HUES64 (cell line): ENCODE data around the gene CNTROB.

ENCODE experiments used
- H3K27ac ChIP-seq: 2 replicates; pipeline ENCODE4 v1.7.0; 2013; ENCODE audit warnings: low read depth, low read length, inconsistent platforms
- H3K27me3 ChIP-seq: 2 replicates; pipeline ENCODE4 v1.6.1; 2013; ENCODE audit warnings: mild to moderate bottlenecking, low read length; ENCODE audit not compliant: insufficient read depth
- H3K36me3 ChIP-seq: 2 replicates; pipeline ENCODE4 v1.6.1; 2013; ENCODE audit warnings: mild to moderate bottlenecking, low read length; ENCODE audit not compliant: insufficient read depth
- H3K4me1 ChIP-seq: 2 replicates; pipeline ENCODE4 v1.6.1; 2013; ENCODE audit warnings: mild to moderate bottlenecking, low read length, moderate library complexity; ENCODE audit not compliant: insufficient read depth
- H3K4me3 ChIP-seq: 2 replicates; pipeline ENCODE4 v1.5.1; 2013; ENCODE audit warnings: mild to moderate bottlenecking, low read length, moderate library complexity
- H3K9ac ChIP-seq: 2 replicates; pipeline ENCODE4 v1.6.1; 2013; ENCODE audit warnings: mild to moderate bottlenecking, low read depth, low read length
- H3K9me3 ChIP-seq: 2 replicates; pipeline ENCODE4 v1.6.1; 2013; ENCODE audit warnings: low read depth, low read length; ENCODE audit not compliant: insufficient read depth
- WGBS: fragments of 150-250, 120-280 bp; methylation state at CpG from one replicate; pipeline ENCODE4 v1.1.7; 2013; ENCODE audit warnings: missing lambda C conversion rate; 5-methylcytosine and 5-hydroxymethylcytosine counted together

The CNTROB gene

DNA sequence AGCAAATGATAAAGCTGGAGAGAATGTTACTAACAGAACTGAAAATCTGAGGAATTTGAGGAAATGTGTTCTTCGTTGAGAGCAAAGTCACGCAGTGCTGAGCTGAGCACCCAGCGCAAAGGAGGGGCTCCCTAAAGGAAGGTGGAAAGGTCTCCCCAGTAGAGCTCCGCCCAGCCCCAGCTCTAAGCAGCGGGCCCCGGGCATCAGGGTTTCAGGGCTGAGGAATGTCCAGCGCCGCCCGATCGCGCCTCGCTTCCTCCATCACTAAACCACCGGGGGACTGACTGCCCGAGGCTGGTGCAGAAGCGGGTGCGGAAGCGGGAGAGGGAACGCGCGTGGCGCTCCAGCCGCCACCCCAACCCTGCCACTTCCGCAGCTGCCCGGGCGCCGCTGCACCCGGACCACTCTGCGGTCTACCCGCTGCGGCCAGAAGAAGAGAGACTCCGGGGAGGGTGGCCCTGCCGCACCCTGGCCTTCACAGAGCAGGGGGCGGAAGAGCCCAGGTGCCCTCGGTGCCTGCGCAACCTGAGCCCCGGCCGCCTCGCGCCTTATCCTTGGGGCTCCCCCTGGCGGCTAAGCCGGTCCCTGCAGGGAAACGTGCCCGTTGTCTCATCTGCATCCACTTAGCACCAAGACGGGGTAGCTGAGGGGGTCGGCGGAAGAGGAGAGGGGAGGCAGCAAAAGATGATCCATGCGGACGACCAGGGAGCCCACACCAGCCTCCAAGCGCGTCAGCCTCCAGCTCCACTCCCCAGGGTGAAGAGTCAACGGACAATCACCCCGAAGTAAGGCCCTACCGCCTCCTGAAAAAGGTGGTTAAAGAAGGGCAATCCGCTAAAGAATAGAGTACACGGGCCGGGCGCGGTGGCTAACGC is 58.0 kb downstream of the CNTROB start:
- H3K4me3 ChIP-seq, result peak overlapping the region; percentile 61
- no peak overlapping the region for H3K27ac ChIP-seq
- peaks cover 13% of the 10 kb centered on the region for H3K27me3 ChIP-seq
- H3K9me3 ChIP-seq, result no peaks in the 10 kb centered on the region
- 11% methylated on average over 59 of the region's 59 CpGs for WGBS
- H3K9ac ChIP-seq, result peak overlapping the region; percentile 54; the same call in 1 of the 2 replicates
- no peaks in the 10 kb centered on the region for H3K36me3 ChIP-seq
- H3K4me1 ChIP-seq, result no peaks in the 10 kb centered on the region

DNA sequence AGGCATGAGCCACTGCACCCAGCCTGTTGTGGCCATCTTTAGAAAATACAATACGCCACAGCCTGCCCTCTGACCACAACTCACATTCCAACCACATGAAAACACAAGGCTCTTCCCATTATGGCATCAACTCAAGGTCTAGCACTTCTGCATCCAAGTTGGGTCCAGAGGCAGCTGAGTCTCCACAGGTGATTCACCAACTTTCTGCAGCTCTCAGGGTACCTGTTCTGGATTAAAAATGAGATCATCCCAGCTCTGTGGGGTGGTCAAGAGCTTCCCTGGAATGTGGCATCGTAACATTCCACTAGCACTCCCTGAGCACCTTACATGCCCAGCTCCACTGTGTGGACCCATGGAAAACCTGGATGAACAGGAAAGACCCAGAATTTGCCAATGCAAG is 60.5 kb downstream of the CNTROB start:
- no peaks in the 10 kb centered on the region for H3K36me3 ChIP-seq
- no peak overlapping the region for H3K9ac ChIP-seq
- H3K27ac ChIP-seq, result no peak overlapping the region
- WGBS, result 90% methylated on average over 2 of the region's 2 CpGs
- peaks cover 13% of the 10 kb centered on the region for H3K27me3 ChIP-seq
- H3K4me3 ChIP-seq, result no peak overlapping the region
- no peaks in the 10 kb centered on the region for H3K9me3 ChIP-seq
- no peaks in the 10 kb centered on the region for H3K4me1 ChIP-seq

DNA sequence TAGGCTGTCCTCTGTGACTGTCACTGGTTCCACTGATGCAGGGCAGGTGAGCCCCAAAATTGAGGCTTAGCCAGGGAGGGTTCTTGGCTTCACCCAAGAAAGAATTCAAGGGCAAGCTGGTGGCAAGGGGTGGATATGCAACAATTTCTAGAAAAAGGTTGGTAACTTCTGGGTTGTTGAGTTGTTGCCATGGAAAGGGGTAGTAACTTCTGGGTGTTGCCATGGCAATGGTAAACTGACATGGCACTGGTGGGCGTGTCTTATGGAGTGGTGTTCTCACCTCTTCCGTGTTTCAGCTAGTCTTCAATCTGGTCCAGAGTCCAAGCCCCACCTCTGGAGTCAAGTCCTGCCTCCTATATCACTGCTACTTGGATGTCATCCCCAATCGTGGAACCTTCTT is 60.9 kb downstream of the CNTROB start:
- Histone ChIP-seq H3K4me3 (no peak overlapping the region), H3K27ac (no peak overlapping the region), H3K9ac (no peak overlapping the region), H3K9me3 (no peaks in the 10 kb centered on the region), H3K27me3 (peaks cover 13% of the 10 kb centered on the region), H3K4me1 (no peaks in the 10 kb centered on the region), H3K36me3 (no peaks in the 10 kb centered on the region)
- 73% methylated on average over 3 of the region's 3 CpGs for WGBS

DNA sequence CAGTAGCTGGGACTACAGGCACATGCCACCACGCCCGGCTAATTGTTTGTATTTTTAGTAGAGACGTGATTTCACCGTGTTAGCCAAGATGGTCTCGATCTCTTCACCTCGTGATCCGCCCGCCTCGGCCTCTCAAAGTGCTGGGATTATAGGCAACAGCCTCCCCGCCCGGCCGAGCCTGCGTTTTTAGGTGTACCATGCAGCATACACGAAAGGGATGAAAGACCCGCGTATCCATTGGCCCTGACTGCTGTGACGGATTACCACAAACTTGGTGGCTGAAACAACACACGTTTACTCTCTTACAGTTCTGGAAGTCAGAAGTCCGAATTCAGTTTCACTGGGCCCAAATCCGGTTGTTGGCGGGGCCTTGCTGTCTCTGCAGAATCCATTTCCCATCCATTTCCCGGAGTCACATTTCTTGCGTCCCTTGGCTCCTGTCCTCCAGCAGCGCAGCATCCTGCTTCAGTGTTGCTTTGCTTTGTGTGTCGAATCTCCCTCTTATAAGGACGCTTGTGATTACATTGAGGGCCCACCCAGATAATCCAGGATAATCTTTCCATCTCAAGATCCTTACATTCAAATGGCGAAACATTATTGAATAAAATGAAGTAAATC is 62.1 kb downstream of the CNTROB start:
- Histone ChIP-seq H3K9me3 (no peaks in the 10 kb centered on the region), H3K27ac (no peak overlapping the region), H3K36me3 (no peaks in the 10 kb centered on the region), H3K9ac (no peak overlapping the region), H3K4me3 (no peak overlapping the region), H3K4me1 (no peaks in the 10 kb centered on the region), H3K27me3 (peaks cover 10% of the 10 kb centered on the region)
- WGBS, result 93% methylated on average over 26 of the region's 27 CpGs

DNA sequence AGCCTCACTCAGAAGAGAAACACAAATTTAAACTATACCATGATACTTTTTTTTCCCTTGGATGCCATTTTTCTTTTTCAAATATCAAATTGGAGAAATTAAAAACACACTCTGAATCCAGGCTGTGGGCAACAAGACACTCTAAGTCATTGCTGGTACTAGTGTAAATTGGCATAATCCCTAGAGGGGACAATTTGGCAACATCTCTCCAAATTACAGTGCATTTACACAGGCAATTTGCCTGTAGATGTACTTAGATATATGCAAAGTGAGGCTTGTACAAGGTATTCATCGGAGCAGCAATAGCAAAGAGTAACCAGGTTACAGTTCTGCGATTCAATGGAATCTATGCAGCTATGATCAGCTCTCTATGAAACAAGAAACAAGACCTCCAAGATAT is 63.7 kb downstream of the CNTROB start:
- Histone ChIP-seq H3K36me3 (no peaks in the 10 kb centered on the region), H3K27me3 (peaks cover 12% of the 10 kb centered on the region), H3K9ac (no peak overlapping the region), H3K4me1 (no peaks in the 10 kb centered on the region), H3K4me3 (no peak overlapping the region), H3K9me3 (no peaks in the 10 kb centered on the region), H3K27ac (no peak overlapping the region)
- 97% methylated on average over 2 of the region's 2 CpGs for WGBS

DNA sequence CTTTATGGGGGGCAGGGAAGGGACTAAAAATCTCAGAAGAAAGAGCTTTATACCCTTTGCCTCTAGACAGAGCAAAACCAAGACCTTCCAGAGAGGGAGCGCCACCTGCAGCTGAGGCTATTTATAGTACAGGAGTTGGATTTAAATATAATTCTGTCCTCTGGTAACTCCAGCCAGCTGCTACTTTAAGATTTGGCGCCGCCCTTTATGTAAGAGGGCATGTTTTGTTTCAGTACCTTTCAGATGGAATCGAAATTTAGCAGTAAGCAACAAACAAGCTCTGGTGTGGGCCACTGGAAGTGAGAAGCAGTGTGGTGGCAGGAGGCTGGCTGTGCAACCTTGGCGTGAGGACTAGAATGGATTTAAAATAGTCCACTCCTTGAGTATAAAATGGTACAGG is 65.2 kb downstream of the CNTROB start:
- no peaks in the 10 kb centered on the region for H3K36me3 ChIP-seq
- no peaks in the 10 kb centered on the region for H3K4me1 ChIP-seq
- H3K27ac ChIP-seq, result no peak overlapping the region
- peaks cover 25% of the 10 kb centered on the region for H3K27me3 ChIP-seq
- no peak overlapping the region for H3K9ac ChIP-seq
- no peaks in the 10 kb centered on the region for H3K9me3 ChIP-seq
- no peak overlapping the region for H3K4me3 ChIP-seq
- WGBS, result 69% methylated on average over 5 of the region's 5 CpGs
